GM23338 (cell line): ENCODE measurements around the gene JTB. TPM values are rescaled to one million over a fixed set of nuclear protein-coding genes. Genes with fewer than 3 reads are reported as not detected.
A peak's percentile ranks its signal among the peaks of the same experiment; 100 is the strongest.

Experiments used
- ATAC-seq: fragments of 200-7000 bp; cut with Tn5 transposase; 3 replicates; pipeline ENCODE4 v1.9.1; 2020
- DNase-seq: peaks from one replicate; pipeline ENCODE4 v3.0.0-alpha.2; 2015; ENCODE audit warnings: low spot score
- H2AFZ ChIP-seq: fragments of 200-600 bp; sonication (generic); 2 replicates; pipeline ENCODE4 v1.8.0; 2016; ENCODE audit warnings: antibody characterized with exemption, mild to moderate bottlenecking, moderate library complexity
- H3F3A ChIP-seq: fragments of 200-600 bp; sonication (generic); replicated peaks from 2 replicates; pipeline ENCODE4 v1.8.0; 2017; ENCODE audit warnings: antibody characterized with exemption, mixed run types, low read depth
- H3K27ac ChIP-seq: fragments of 200-600 bp; sonication (generic); 2 replicates; pipeline ENCODE4 v1.6.1; 2016; ENCODE audit warnings: low read depth
- H3K27me3 ChIP-seq: fragments of 200-600 bp; sonication (generic); 2 replicates; pipeline ENCODE4 v1.8.0; 2016; ENCODE audit warnings: mild to moderate bottlenecking, mixed run types, moderate library complexity; ENCODE audit not compliant: insufficient read depth
- H3K36me3 ChIP-seq: fragments of 200-600 bp; sonication (generic); 2 replicates; pipeline ENCODE4 v1.8.0; 2016; ENCODE audit warnings: mild to moderate bottlenecking; ENCODE audit not compliant: insufficient read depth
- H3K4me1 ChIP-seq: fragments of 200-600 bp; sonication (generic); 2 replicates; pipeline ENCODE4 v1.8.0; 2016; ENCODE audit warnings: mild to moderate bottlenecking, moderate library complexity; ENCODE audit not compliant: insufficient read depth
- H3K4me2 ChIP-seq: fragments of 200-600 bp; sonication (generic); 2 replicates; pipeline ENCODE4 v1.7.1; 2017; ENCODE audit warnings: mixed run types
- H3K4me3 ChIP-seq: fragments of 200-600 bp; sonication (generic); 2 replicates; pipeline ENCODE4 v1.6.1; 2016; ENCODE audit warnings: mixed run types
- H3K79me2 ChIP-seq: fragments of 200-600 bp; sonication (generic); replicated peaks from 2 replicates; pipeline ENCODE4 v1.8.0; 2017; ENCODE audit warnings: mild to moderate bottlenecking; ENCODE audit not compliant: insufficient read depth
- H3K9me2 ChIP-seq: fragments of 200-600 bp; sonication (generic); 2 replicates; pipeline ENCODE4 v1.8.0; 2017; ENCODE audit not compliant: insufficient read depth
- H4K20me1 ChIP-seq: fragments of 200-600 bp; sonication (generic); replicated peaks from 2 replicates; pipeline ENCODE4 v1.8.0; 2017; ENCODE audit warnings: mild to moderate bottlenecking; ENCODE audit not compliant: insufficient read depth
- H3K27ac Mint-ChIP-seq: 2 replicates; pipeline ENCODE4 v1.8.0; 2020; ENCODE audit warnings: inconsistent platforms, mild to moderate bottlenecking, moderate library complexity, mixed read lengths
- H3K27me3 Mint-ChIP-seq: 3 replicates; pipeline ENCODE4 v1.8.0; 2022; ENCODE audit warnings: low read depth, mild to moderate bottlenecking, moderate library complexity, mixed read lengths, inconsistent platforms; ENCODE audit not compliant: insufficient read depth, poor library complexity
- H3K36me3 Mint-ChIP-seq: 3 replicates; pipeline ENCODE4 v1.8.0; 2021; ENCODE audit warnings: low read depth, mild to moderate bottlenecking, inconsistent platforms, moderate library complexity, mixed read lengths
- H3K4me1 Mint-ChIP-seq: 3 replicates; pipeline ENCODE4 v1.8.0; 2020; ENCODE audit warnings: mild to moderate bottlenecking, inconsistent platforms, mixed read lengths
- H3K4me3 Mint-ChIP-seq: 3 replicates; pipeline ENCODE4 v1.8.0; 2021; ENCODE audit warnings: moderate library complexity, mild to moderate bottlenecking, inconsistent platforms, mixed read lengths
- H3K9me3 Mint-ChIP-seq: 3 replicates; pipeline ENCODE4 v1.8.0; 2020; ENCODE audit warnings: moderate library complexity, mild to moderate bottlenecking, inconsistent platforms, mixed read lengths
- CTCF ChIP-seq, 2 experiments: fragments of 200-600 bp in 1 of 2; sonication (generic) in 1 of 2; conservative IDR thresholded peaks; 2 replicates each; pipeline versions ENCODE4 v1.5.1 to v1.6.1; 2016 to 2017; ENCODE audit warnings: antibody characterized with exemption in 2 of 2, low read depth in 2 of 2, mild to moderate bottlenecking in 2 of 2, moderate library complexity in 1 of 2
- ETS1 ChIP-seq: IDR thresholded peaks from 2 replicates; pipeline ENCODE4 v1.6.1; 2016; ENCODE audit warnings: antibody characterized with exemption
- POLR2AphosphoS5 ChIP-seq: IDR thresholded peaks from 2 replicates; pipeline ENCODE4 v1.6.1; 2016; ENCODE audit warnings: antibody characterized with exemption, low read depth
- STAT1 ChIP-seq: IDR thresholded peaks from one replicate; pipeline ENCODE4 v1.6.1; 2016; ENCODE audit warnings: antibody characterized with exemption; ENCODE audit not compliant: unreplicated experiment
- ZNF331 ChIP-seq: fragments of 250-450 bp; sonication (Bioruptor Pico); IDR thresholded peaks from 2 replicates; pipeline ENCODE4 v1.5.0; 2020; ENCODE audit warnings: low read depth, mild to moderate bottlenecking, moderate library complexity
- ZNF462 ChIP-seq: fragments of 250-450 bp; sonication (Bioruptor Pico); IDR thresholded peaks from 2 replicates; pipeline ENCODE4 v1.5.0; 2020; ENCODE audit warnings: mild to moderate bottlenecking, moderate library complexity
- polyA plus RNA-seq: library from polyadenylated mRNA; unstranded; fragments of >200 nt; fragmentation: Nextera tagmentation; extraction: Ambion mirVana; gene quantifications from 2 replicates; pipeline ENCODE4 v1.2.1, GENCODE V29; 2016
- total RNA-seq: library from RNA; depleted of rRNA; stranded (reverse); fragments of >200 nt; shearing (Covaris generic); gene quantifications from 2 replicates; pipeline ENCODE4 v1.2.3, GENCODE V29; 2014

Gene JTB
- total and polyA plus RNA-seq, 2 experiments from 2014 or later = 140 to 208 TPM

- H3K9me3 Mint-ChIP-seq = peaks cover 7% of the 10 kb centered on the region; the same call in 2 of the 3 replicates
- H3K36me3 ChIP-seq = peaks cover 14% of the 10 kb centered on the region
- peak overlapping the region; percentile 96 for H3K27ac Mint-ChIP-seq
- H3K9me2 ChIP-seq = no peaks in the 10 kb centered on the region
- H3K4me3 ChIP-seq = peak overlapping the region; percentile 83
- peaks cover 41% of the 10 kb centered on the region for H3K4me1 ChIP-seq
- H3K27me3 Mint-ChIP-seq = peaks cover 29% of the 10 kb centered on the region
- peak overlapping the region; percentile 97 for H3K4me2 ChIP-seq
- TF ChIP-seq ZNF331 (CRISPR knock-in tag) = no peak
- TF ChIP-seq ETS1 = 0 out of 2 replicates have a peak, but pooled peaks have one; percentile 6
- no peak overlapping the region for H2AFZ ChIP-seq
- peaks cover 53% of the 10 kb centered on the region for H3K79me2 ChIP-seq
- H4K20me1 ChIP-seq = peaks cover 3% of the 10 kb centered on the region
- DNase-seq (peak; percentile 32), ATAC-seq (no peak)
- H3K36me3 Mint-ChIP-seq = peaks cover 54% of the 10 kb centered on the region
- H3F3A ChIP-seq = peaks cover 52% of the 10 kb centered on the region
- H3K27ac ChIP-seq = peak overlapping the region; percentile 100
- peaks cover 44% of the 10 kb centered on the region for H3K4me1 Mint-ChIP-seq
- peak overlapping the region; percentile 81 for H3K4me3 Mint-ChIP-seq
- H3K27me3 ChIP-seq = no peaks in the 10 kb centered on the region
Observed at GRCh38 chr1:153962088-153963029, 15.1 kb downstream of the JTB start.

- peak overlapping the region; percentile 96 for H3K27ac Mint-ChIP-seq
- peak overlapping the region; percentile 81 for H3K4me3 Mint-ChIP-seq
- no peak for TF ChIP-seq ZNF462 (CRISPR knock-in tag)
- TF ChIP-seq STAT1 = no peak
- no peak for TF ChIP-seq ETS1
- TF ChIP-seq CTCF (conservative IDR thresholded peaks at IDR 0.05; ENCODE audit: low read depth in 2 of 2) = no peak
- TF ChIP-seq POLR2AphosphoS5 = no peak
Observed at GRCh38 chr1:153961421-153961820, 16.1 kb downstream of the JTB start.

More at GRCh38 chr1:153961421-153961820, 16.1 kb downstream of the JTB start:
- H3K27me3 Mint-ChIP-seq = peaks cover 26% of the 10 kb centered on the region
- Histone ChIP-seq H3K79me2 (peaks cover 62% of the 10 kb centered on the region), H3K4me2 (peak overlapping the region; percentile 97), H2AFZ (no peak overlapping the region), H3K36me3 (peaks cover 14% of the 10 kb centered on the region), H3K27me3 (no peaks in the 10 kb centered on the region), H3K4me1 (peaks cover 46% of the 10 kb centered on the region), H3K9me2 (no peaks in the 10 kb centered on the region), H3F3A (peaks cover 49% of the 10 kb centered on the region), H3K27ac (peak overlapping the region; percentile 80), H4K20me1 (peaks cover 9% of the 10 kb centered on the region), H3K4me3 (peak overlapping the region; percentile 83)
- H3K4me1 Mint-ChIP-seq = peaks cover 51% of the 10 kb centered on the region
- H3K36me3 Mint-ChIP-seq = peaks cover 49% of the 10 kb centered on the region
- DNase-seq (no peak), ATAC-seq (no peak)
- peaks cover 7% of the 10 kb centered on the region; the same call in 2 of the 3 replicates for H3K9me3 Mint-ChIP-seq
